WTC11 (cell line): ENCODE data around the gene TBRG1. TPM values are rescaled to one million over a fixed set of nuclear protein-coding genes. Genes with fewer than 3 reads are reported as not detected.

ENCODE experiments used
- ATAC-seq: fragments of 200-7000 bp; cut with Tn5 transposase; 2 replicates; pipeline ENCODE4 v1.10.0; 2021; ENCODE audit warnings: mild to moderate bottlenecking, moderate library complexity
- CTCF ChIA-PET: fragments of 300-600 bp; sonication (Branson Sonifier 250); formaldehyde crosslinking; loops from one replicate; lab custom pipeline; 2021; ENCODE audit warnings: antibody characterized with exemption; lab: Charles Lee
- POLR2A ChIA-PET: fragments of 350-600 bp; sonication (Branson Sonifier 250); formaldehyde crosslinking; loops from one replicate; lab custom pipeline; 2021; ENCODE audit warnings: antibody characterized with exemption; lab: Charles Lee
- DNase-seq: peaks from one replicate; pipeline ENCODE4 v3.0.0; 2021; ENCODE audit warnings: low spot score
- H3K27ac Mint-ChIP-seq: 2 replicates; pipeline ENCODE4 v1.8.0; 2021; ENCODE audit warnings: mixed read lengths
- H3K27me3 Mint-ChIP-seq: 2 replicates; pipeline ENCODE4 v1.8.0; 2021; ENCODE audit warnings: low read depth, mild to moderate bottlenecking, moderate library complexity, mixed read lengths
- H3K36me3 Mint-ChIP-seq: 2 replicates; pipeline ENCODE4 v1.8.0; 2021; ENCODE audit warnings: mixed read lengths
- H3K4me1 Mint-ChIP-seq: 2 replicates; pipeline ENCODE4 v1.8.0; 2022; ENCODE audit warnings: mixed read lengths
- H3K4me3 Mint-ChIP-seq: 2 replicates; pipeline ENCODE4 v1.8.0; 2021; ENCODE audit warnings: mild to moderate bottlenecking, moderate library complexity, mixed read lengths
- H3K9me3 Mint-ChIP-seq: 2 replicates; pipeline ENCODE4 v1.8.0; 2021; ENCODE audit warnings: mixed read lengths
- ELF4 ChIP-seq: sonication (generic); formaldehyde crosslinking; IDR thresholded peaks from 2 replicates; pipeline ENCODE4 v1.8.1; 2022; ENCODE audit warnings: low read depth, mild to moderate bottlenecking, moderate library complexity, missing genetic modification reagents
- ETV6 ChIP-seq: sonication (generic); formaldehyde crosslinking; IDR thresholded peaks from 2 replicates; pipeline ENCODE4 v1.8.1; 2022; ENCODE audit warnings: mild to moderate bottlenecking, missing genetic modification reagents
- FOXP1 ChIP-seq: sonication (generic); formaldehyde crosslinking; IDR thresholded peaks from 2 replicates; pipeline ENCODE4 v1.8.0; 2022; ENCODE audit warnings: missing genetic modification reagents, mild to moderate bottlenecking, moderate library complexity, borderline replicate concordance
- NFE2L1 ChIP-seq: sonication (generic); formaldehyde crosslinking; IDR thresholded peaks from 2 replicates; pipeline ENCODE4 v1.8.1; 2023; ENCODE audit warnings: missing genetic modification reagents
- NR3C1 ChIP-seq: sonication (generic); formaldehyde crosslinking; conservative IDR thresholded peaks from 2 replicates; pipeline ENCODE4 v1.8.1; 2023; ENCODE audit warnings: low read depth, mild to moderate bottlenecking, missing genetic modification reagents
- TEAD4 ChIP-seq: sonication (generic); formaldehyde crosslinking; IDR thresholded peaks from 2 replicates; pipeline ENCODE4 v1.8.0; 2022; ENCODE audit warnings: mild to moderate bottlenecking, missing genetic modification reagents
- TP53 ChIP-seq: sonication (generic); formaldehyde crosslinking; IDR thresholded peaks from 2 replicates; pipeline ENCODE4 v1.8.1; 2023; ENCODE audit warnings: mild to moderate bottlenecking, missing genetic modification reagents
- ZNF121 ChIP-seq: sonication (generic); formaldehyde crosslinking; IDR thresholded peaks from 2 replicates; pipeline ENCODE4 v1.8.0; 2023; ENCODE audit warnings: missing genetic modification reagents
- ZNF138 ChIP-seq: sonication (generic); formaldehyde crosslinking; conservative IDR thresholded peaks from 2 replicates; pipeline ENCODE4 v1.8.1; 2022; ENCODE audit warnings: mild to moderate bottlenecking, moderate library complexity, missing genetic modification reagents
- ZNF263 ChIP-seq: sonication (generic); formaldehyde crosslinking; IDR thresholded peaks from 2 replicates; pipeline ENCODE4 v1.8.1; 2022; ENCODE audit warnings: low read depth, mild to moderate bottlenecking, moderate library complexity, missing genetic modification reagents
- ZNF396 ChIP-seq: fragments of 250-450 bp; sonication (Bioruptor Pico); IDR thresholded peaks from 2 replicates; pipeline ENCODE4 v1.8.0; 2021; ENCODE audit warnings: mild to moderate bottlenecking, moderate library complexity, borderline replicate concordance
- total RNA-seq: library from RNA; stranded (reverse); gene quantifications from 3 replicates; pipeline ENCODE4 v1.2.3, GENCODE V29; 2021
- TF ChIP-seq, protein P1 (sequence below): sonication (generic); formaldehyde crosslinking; IDR thresholded peaks from 2 replicates; pipeline ENCODE4 v1.8.1; 2023; ENCODE audit warnings: mild to moderate bottlenecking, moderate library complexity, missing genetic modification reagents
- TF ChIP-seq, protein P2 (sequence below): fragments of 250-450 bp; sonication (Bioruptor Pico); IDR thresholded peaks from 2 replicates; pipeline ENCODE4 v1.9.0; 2021; ENCODE audit warnings: mild to moderate bottlenecking, borderline replicate concordance
- TF ChIP-seq, protein P3 (sequence below): sonication (generic); formaldehyde crosslinking; IDR thresholded peaks from 2 replicates; pipeline ENCODE4 v1.8.1; 2022; ENCODE audit warnings: missing genetic modification reagents, borderline replicate concordance
- TF ChIP-seq, protein P4 (sequence below): sonication (generic); formaldehyde crosslinking; IDR thresholded peaks from 2 replicates; pipeline ENCODE4 v1.8.0; 2023; ENCODE audit warnings: missing genetic modification reagents
- TF ChIP-seq, protein P5 (sequence below): sonication (generic); formaldehyde crosslinking; IDR thresholded peaks from 2 replicates; pipeline ENCODE4 v1.8.0; 2023; ENCODE audit warnings: missing genetic modification reagents, mild to moderate bottlenecking, borderline replicate concordance
- TF ChIP-seq, protein P6 (sequence below): fragments of 200-600 bp; IDR thresholded peaks from 2 replicates; pipeline ENCODE4 v1.8.0; 2022; ENCODE audit warnings: antibody characterized with exemption

Gene TBRG1
- total RNA-seq, 1 experiment from 2014 or later: 30.0 TPM

DNA sequence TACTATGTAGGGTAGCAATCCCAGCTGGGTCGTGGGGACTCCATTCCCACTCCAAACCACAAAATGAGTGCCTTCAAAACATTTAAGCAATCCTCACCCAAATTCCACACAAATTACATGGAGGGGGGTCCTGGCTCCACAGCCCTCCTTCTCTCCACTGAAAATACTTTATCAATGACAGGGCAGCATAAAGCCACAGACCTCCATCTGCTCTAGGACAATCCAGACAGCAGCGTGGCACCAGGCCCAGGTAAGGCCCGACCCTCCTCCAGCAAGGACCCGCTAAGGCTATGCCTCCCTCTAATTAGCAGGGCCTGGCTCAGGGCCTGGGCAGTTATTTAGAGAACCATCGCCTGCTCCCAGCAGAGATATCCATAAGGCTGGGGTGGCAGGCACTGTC is 11.6 kb upstream of the TBRG1 start, which contains the start of gene PANX3:
Gene PANX3 (plus strand): TSS at position 365 of the 400 bp plus-strand sequence. CDS start 129 bp downstream, outside the sequence.
- TF ChIP-seq, protein P1, sequence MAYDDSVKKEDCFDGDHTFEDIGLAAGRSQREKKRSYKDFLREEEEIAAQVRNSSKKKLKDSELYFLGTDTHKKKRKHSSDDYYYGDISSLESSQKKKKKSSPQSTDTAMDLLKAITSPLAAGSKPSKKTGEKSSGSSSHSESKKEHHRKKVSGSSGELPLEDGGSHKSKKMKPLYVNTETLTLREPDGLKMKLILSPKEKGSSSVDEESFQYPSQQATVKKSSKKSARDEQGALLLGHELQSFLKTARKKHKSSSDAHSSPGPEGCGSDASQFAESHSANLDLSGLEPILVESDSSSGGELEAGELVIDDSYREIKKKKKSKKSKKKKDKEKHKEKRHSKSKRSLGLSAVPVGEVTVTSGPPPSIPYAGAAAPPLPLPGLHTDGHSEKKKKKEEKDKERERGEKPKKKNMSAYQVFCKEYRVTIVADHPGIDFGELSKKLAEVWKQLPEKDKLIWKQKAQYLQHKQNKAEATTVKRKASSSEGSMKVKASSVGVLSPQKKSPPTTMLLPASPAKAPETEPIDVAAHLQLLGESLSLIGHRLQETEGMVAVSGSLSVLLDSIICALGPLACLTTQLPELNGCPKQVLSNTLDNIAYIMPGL (CRISPR knock-in tag): no peak
- no peak for TF ChIP-seq TP53
- TF ChIP-seq, protein P2, sequence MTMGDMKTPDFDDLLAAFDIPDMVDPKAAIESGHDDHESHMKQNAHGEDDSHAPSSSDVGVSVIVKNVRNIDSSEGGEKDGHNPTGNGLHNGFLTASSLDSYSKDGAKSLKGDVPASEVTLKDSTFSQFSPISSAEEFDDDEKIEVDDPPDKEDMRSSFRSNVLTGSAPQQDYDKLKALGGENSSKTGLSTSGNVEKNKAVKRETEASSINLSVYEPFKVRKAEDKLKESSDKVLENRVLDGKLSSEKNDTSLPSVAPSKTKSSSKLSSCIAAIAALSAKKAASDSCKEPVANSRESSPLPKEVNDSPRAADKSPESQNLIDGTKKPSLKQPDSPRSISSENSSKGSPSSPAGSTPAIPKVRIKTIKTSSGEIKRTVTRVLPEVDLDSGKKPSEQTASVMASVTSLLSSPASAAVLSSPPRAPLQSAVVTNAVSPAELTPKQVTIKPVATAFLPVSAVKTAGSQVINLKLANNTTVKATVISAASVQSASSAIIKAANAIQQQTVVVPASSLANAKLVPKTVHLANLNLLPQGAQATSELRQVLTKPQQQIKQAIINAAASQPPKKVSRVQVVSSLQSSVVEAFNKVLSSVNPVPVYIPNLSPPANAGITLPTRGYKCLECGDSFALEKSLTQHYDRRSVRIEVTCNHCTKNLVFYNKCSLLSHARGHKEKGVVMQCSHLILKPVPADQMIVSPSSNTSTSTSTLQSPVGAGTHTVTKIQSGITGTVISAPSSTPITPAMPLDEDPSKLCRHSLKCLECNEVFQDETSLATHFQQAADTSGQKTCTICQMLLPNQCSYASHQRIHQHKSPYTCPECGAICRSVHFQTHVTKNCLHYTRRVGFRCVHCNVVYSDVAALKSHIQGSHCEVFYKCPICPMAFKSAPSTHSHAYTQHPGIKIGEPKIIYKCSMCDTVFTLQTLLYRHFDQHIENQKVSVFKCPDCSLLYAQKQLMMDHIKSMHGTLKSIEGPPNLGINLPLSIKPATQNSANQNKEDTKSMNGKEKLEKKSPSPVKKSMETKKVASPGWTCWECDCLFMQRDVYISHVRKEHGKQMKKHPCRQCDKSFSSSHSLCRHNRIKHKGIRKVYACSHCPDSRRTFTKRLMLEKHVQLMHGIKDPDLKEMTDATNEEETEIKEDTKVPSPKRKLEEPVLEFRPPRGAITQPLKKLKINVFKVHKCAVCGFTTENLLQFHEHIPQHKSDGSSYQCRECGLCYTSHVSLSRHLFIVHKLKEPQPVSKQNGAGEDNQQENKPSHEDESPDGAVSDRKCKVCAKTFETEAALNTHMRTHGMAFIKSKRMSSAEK (CRISPR knock-in tag): no peak
- no peak for TF ChIP-seq ZNF263 (CRISPR knock-in tag)
- TF ChIP-seq NR3C1 (CRISPR knock-in tag): no peak
- no peak for TF ChIP-seq ZNF396 (CRISPR knock-in tag)
- TF ChIP-seq, protein P3, sequence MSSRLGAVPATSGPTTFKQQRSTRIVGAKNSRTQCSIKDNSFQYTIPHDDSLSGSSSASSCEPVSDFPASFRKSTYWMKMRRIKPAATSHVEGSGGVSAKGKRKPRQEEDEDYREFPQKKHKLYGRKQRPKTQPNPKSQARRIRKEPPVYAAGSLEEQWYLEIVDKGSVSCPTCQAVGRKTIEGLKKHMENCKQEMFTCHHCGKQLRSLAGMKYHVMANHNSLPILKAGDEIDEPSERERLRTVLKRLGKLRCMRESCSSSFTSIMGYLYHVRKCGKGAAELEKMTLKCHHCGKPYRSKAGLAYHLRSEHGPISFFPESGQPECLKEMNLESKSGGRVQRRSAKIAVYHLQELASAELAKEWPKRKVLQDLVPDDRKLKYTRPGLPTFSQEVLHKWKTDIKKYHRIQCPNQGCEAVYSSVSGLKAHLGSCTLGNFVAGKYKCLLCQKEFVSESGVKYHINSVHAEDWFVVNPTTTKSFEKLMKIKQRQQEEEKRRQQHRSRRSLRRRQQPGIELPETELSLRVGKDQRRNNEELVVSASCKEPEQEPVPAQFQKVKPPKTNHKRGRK (CRISPR knock-in tag): no peak
- TF ChIP-seq, protein P4, sequence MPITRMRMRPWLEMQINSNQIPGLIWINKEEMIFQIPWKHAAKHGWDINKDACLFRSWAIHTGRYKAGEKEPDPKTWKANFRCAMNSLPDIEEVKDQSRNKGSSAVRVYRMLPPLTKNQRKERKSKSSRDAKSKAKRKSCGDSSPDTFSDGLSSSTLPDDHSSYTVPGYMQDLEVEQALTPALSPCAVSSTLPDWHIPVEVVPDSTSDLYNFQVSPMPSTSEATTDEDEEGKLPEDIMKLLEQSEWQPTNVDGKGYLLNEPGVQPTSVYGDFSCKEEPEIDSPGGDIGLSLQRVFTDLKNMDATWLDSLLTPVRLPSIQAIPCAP (CRISPR knock-in tag): no peak
- TF ChIP-seq, protein P5, sequence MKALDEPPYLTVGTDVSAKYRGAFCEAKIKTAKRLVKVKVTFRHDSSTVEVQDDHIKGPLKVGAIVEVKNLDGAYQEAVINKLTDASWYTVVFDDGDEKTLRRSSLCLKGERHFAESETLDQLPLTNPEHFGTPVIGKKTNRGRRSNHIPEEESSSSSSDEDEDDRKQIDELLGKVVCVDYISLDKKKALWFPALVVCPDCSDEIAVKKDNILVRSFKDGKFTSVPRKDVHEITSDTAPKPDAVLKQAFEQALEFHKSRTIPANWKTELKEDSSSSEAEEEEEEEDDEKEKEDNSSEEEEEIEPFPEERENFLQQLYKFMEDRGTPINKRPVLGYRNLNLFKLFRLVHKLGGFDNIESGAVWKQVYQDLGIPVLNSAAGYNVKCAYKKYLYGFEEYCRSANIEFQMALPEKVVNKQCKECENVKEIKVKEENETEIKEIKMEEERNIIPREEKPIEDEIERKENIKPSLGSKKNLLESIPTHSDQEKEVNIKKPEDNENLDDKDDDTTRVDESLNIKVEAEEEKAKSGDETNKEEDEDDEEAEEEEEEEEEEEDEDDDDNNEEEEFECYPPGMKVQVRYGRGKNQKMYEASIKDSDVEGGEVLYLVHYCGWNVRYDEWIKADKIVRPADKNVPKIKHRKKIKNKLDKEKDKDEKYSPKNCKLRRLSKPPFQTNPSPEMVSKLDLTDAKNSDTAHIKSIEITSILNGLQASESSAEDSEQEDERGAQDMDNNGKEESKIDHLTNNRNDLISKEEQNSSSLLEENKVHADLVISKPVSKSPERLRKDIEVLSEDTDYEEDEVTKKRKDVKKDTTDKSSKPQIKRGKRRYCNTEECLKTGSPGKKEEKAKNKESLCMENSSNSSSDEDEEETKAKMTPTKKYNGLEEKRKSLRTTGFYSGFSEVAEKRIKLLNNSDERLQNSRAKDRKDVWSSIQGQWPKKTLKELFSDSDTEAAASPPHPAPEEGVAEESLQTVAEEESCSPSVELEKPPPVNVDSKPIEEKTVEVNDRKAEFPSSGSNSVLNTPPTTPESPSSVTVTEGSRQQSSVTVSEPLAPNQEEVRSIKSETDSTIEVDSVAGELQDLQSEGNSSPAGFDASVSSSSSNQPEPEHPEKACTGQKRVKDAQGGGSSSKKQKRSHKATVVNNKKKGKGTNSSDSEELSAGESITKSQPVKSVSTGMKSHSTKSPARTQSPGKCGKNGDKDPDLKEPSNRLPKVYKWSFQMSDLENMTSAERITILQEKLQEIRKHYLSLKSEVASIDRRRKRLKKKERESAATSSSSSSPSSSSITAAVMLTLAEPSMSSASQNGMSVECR (CRISPR knock-in tag): no peak
- no peak for TF ChIP-seq ETV6 (CRISPR knock-in tag)
- no peak for TF ChIP-seq NFE2L1 (CRISPR knock-in tag)
- TF ChIP-seq, protein P6, sequence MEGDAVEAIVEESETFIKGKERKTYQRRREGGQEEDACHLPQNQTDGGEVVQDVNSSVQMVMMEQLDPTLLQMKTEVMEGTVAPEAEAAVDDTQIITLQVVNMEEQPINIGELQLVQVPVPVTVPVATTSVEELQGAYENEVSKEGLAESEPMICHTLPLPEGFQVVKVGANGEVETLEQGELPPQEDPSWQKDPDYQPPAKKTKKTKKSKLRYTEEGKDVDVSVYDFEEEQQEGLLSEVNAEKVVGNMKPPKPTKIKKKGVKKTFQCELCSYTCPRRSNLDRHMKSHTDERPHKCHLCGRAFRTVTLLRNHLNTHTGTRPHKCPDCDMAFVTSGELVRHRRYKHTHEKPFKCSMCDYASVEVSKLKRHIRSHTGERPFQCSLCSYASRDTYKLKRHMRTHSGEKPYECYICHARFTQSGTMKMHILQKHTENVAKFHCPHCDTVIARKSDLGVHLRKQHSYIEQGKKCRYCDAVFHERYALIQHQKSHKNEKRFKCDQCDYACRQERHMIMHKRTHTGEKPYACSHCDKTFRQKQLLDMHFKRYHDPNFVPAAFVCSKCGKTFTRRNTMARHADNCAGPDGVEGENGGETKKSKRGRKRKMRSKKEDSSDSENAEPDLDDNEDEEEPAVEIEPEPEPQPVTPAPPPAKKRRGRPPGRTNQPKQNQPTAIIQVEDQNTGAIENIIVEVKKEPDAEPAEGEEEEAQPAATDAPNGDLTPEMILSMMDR: no peak
- no peak for TF ChIP-seq ZNF138 (CRISPR knock-in tag)
- no peak for TF ChIP-seq FOXP1 (CRISPR knock-in tag)
- no peak for TF ChIP-seq ELF4 (CRISPR knock-in tag)
- TF ChIP-seq ZNF121 (CRISPR knock-in tag): no peak
- TF ChIP-seq TEAD4: no peak
- TF ChIP-seq, all 79 proteins: peak for 0
- ChIA-PET CTCF (no interaction called here), POLR2A (interaction anchor here (0.6 kb wide), 1 partner anchor 175 kb away, joined by 5 read pairs; no protein-coding TSS in a partner anchor)
- Mint-ChIP-seq H3K4me3 (no peak within 1 kb of the TSS), H3K27ac (no peak within 1 kb of the TSS), H3K27me3 (no peaks in the 10 kb centered on the region; the same call in 1 of the 2 replicates), H3K36me3 (no peaks in the 10 kb centered on the region), H3K9me3 (no peaks in the 10 kb centered on the region), H3K4me1 (no peaks in the 10 kb centered on the region)
- ATAC-seq: no peak
- DNase-seq: no peak
